CD4-positive, alpha-beta T cell treated with Interleukin-17A for 1 hour (primary cell): ENCODE measurements around the gene IRS2.
A peak's percentile ranks its signal among the peaks of the same experiment; 100 is the strongest.
"Not testable (repeated sequence)": the region's sequence is repeated elsewhere in the genome, so short reads cannot be mapped to it uniquely, and the experiment has no call there.

ENCODE experiments used
- DNase-seq: peaks from one replicate; pipeline ENCODE4 v3.0.0-alpha.2; 2020

Gene IRS2, protein sequence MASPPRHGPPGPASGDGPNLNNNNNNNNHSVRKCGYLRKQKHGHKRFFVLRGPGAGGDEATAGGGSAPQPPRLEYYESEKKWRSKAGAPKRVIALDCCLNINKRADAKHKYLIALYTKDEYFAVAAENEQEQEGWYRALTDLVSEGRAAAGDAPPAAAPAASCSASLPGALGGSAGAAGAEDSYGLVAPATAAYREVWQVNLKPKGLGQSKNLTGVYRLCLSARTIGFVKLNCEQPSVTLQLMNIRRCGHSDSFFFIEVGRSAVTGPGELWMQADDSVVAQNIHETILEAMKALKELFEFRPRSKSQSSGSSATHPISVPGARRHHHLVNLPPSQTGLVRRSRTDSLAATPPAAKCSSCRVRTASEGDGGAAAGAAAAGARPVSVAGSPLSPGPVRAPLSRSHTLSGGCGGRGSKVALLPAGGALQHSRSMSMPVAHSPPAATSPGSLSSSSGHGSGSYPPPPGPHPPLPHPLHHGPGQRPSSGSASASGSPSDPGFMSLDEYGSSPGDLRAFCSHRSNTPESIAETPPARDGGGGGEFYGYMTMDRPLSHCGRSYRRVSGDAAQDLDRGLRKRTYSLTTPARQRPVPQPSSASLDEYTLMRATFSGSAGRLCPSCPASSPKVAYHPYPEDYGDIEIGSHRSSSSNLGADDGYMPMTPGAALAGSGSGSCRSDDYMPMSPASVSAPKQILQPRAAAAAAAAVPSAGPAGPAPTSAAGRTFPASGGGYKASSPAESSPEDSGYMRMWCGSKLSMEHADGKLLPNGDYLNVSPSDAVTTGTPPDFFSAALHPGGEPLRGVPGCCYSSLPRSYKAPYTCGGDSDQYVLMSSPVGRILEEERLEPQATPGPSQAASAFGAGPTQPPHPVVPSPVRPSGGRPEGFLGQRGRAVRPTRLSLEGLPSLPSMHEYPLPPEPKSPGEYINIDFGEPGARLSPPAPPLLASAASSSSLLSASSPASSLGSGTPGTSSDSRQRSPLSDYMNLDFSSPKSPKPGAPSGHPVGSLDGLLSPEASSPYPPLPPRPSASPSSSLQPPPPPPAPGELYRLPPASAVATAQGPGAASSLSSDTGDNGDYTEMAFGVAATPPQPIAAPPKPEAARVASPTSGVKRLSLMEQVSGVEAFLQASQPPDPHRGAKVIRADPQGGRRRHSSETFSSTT (N-terminal part only)

DNA sequence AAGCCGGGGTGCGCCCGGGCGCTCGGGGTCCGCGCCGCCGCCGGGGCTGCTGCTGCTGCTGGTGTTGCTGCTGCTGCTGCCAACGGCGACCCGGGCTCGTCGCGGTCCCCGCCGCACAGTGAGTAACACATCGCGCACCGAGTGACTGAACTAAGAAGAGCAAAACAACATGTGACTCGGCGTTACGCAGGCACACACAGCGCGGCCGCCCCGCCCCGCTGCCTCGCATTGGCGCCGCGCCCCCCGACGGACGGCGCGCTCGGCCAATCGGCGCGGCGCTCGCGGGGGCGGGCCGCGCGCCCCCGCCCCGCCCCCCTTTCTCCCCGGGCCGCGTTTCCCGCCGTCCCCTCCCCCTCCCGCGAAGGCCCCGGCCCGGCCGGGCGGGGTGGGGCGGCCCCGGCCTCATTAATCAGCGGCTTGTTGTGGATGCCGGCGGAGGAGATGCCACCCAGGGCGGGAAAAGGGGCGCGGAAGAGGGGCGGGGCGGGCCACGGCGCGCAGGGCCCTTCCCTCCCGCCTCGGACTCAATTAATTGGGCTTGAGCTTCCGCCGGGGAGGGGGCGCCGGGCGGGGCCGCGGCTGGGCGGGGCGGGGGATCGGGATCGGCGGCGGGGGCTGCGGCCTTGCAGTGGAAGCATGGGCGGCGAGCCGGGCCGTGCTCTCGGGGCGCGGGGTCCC lies at the start of gene IRS2:
Gene IRS2 (minus strand): TSS at position 127 of the 678 bp plus-strand sequence. CDS start 530 bp downstream, outside the sequence.
- peak; percentile 94 for DNase-seq

DNA sequence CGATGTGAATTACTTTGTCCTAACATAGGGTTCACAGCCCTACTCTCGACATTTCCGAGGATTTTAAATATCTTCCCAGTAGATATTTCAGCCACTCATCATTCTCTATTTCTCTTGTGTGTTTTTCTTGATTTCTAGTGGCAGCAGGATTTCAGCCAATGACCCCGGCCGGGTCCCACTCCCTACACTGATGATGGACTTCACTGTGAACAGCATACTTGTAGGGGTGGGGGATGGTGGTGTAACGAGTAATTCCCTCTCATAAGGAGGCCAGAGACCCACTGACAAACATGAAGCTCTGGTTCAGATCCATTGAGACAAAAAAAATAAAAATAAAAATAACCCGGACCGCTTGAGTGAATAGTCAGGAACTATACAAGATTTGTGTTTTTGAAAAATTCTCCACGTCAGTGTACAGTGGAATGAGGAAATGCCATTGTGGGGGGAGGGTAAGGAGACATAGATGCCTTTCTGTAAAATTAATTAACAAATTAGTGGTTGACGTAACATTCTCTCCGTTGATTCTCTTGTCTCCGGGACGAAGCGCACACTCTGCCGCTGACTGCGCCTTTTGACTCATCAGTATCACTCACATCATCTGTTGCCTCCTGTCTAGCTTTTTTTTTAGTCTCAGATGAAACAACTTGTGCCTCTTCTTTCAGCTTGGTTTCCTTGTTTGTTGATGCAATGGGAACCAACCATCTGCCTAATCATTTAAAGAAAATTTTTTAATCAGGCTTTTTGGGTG lies 48.8 kb upstream of the IRS2 start:
- DNase-seq: no peak

DNA sequence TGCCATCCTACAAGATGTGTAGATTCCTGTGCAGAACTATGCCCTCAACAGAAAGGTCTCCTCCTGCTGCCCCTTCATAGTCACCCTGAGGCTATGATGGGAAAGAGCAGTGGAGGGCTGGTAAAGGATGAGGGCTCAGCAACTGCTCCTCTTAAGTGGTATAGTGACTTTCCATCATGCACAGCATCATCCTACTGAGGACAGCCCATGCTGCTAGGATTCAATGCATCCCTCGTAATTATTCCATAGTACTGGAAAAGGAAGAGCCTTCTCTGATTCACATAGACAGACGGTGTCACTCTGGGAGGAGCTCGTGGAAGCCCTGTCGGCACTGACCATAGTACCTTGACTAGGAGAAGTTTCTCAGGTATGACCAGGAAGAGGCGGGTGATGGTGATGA lies 47.6 kb upstream of the IRS2 start:
- no peak for DNase-seq

DNA sequence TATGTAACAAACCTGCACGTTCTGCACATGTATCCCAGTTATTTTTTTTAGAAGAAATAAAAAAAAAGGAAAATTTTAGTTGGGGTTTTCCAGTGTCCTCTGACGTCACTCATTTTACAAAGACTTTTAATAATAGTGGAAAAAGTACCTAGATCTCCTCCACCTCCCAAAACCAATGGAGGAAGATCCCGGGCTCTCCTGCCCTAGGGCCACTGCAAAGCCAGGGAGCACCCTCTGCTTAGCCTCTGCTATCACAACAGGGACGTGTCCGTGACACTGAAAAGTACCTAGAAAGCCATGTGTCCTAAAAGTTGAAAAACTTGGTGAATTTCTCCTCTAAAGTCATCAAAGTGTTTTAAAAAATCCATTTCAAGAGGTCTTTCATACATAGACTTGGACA lies 46.7 kb upstream of the IRS2 start:
- no peak for DNase-seq

DNA sequence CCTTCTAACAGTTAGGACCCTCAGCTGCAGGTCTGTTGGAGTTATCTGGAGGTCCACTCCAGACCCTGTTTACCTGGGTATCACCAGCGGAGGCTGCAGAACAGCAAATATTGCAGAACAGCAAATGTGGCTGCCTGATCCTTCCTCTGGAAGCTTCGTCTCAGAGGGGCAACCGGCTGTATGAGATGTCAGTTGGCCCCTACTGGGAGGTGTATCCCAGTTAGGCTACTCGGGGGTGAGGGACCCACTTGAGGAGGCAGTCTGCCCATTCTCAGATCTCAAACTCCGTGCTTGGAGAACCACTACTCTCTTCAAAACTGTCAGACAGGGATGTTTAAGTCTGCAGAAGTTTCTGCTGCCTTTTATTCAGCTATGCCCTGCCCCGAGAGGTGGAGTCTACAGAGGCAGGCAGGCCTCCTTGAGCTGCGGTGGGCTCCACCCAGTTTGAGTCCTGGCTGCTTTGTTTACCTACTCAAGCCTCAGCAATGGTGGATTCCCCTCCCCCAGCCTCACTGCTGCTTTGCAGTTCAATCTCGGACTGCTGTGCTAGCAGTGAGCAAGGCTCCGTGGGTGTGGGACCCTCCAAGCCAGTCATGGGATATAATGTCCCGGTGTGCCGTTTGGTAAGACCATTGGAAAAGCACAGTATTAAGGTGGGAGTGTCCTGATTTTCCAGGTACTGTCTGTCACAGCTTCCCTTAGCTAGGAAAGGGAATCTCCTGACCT lies 42.4 kb upstream of the IRS2 start:
- DNase-seq: not testable (repeated sequence)

DNA sequence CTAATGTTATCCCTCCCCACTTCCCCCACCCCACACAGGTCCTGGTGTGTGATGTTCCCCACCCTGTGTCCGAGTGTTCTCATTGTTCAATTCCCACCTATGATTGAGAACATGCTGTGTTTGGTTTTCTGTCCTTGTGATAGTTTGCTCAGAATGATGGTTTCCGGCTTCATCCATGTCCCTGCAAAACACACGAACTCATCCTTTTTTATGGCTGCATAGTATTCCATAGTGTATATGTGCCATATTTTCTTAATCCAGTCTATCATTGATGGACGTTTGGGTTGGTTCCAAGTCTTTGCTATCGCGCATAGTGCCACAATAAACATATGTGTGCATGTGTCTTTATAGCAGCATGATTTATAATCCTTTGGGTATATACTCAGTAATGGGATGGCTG lies 36.8 kb upstream of the IRS2 start:
- not testable (repeated sequence) for DNase-seq

DNA sequence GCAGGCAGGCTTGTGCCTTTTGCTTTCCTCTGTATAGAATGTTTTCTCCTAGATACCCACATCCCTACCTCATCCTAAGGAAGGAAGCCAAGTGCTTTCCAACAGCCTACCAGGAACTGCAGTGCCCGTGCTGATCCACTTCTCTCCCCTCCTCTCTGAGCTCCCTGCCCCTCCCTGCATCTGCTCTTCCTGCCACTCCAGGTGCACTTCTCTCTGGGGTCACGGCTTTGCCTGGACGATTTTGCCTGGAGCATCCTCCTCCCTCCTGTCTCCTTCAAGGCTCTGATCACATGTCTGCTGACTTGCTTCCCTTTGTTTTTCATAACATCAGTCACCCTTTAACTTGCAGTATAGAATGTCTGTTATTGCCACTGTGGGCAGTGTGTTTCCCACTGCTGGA lies 34.7 kb upstream of the IRS2 start:
- DNase-seq: no peak

DNA sequence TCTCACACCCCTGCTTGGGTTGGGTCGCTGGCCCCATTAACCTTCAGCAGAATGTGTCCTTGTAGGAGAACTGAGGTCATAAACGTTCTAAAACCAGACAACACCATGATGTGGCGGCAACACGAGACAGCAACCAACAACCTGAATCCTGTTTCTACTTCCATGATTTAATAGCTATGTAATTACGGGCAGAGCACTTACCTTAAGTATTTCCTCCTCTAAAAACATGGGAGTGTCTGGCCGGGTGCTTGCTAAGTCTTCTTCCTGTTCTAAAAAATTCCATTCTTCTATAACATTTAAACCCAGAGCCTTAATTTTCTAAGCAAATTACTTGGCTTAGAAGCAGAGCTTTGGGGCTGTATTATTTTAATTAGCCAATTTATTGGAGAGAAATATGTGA lies 33.5 kb upstream of the IRS2 start:
- no peak for DNase-seq

DNA sequence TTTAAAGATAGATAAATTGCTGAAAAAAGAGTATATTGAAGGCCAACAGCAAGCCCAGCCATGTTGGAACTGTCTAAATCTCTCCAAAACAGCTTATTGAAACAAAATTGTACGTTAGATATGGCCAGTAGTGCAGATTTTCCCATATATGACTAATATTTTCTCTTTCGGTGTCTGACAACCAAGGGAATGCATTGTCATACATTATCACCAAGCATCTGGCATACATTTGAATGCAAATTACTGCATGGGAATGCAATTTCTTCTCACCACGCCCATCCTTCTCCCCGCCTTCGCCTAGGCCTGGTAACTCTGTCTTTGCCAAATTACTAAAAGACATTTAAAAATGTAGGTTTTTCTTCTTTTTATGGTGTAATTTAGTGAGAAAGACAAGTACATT lies 32.5 kb upstream of the IRS2 start:
- DNase-seq: no peak

DNA sequence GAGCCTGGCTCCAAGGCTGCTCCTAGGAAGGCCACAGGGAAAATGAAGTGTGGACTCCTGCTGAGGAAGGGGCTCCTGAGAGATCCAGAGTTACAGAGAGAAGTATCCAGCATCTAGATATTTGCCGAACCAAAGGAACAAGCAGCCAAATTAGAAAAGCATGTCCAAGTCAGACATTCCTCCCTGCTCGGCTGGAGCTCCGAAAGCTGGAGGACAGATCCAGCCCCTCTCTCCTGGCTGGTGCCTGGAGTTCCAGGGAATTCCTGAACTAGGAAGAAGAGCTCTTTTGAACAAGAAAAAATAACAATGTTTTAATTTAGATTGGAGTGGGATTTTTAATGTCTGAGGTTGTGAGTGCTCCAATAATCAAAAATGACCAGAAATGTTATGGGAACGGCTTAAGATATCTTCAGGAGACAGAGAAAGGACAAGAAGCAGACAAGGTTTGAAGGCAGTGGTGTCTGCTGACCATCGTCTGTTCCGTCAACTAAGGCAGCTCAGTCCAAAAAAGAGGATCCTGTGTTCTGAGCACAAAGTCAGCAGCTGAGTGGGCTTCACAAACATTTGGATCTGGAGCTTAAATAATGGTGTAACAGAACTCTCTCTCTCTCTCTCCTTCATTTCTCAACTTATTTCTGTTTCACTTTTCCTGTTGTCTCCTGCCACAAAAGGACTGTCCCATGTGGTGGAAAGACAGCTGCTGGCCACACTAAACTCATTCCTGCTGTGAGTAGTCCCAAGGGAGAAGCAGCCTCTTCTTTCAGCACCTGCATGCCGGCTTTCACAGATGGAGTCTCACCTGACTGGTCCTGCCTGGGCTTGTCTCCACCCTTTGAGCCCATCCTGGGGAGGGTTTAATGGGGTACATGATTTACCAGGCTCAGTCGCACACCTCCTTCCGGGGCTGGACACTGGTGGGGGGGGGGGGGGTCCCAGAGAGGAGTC lies 31.5 kb upstream of the IRS2 start:
- no peak for DNase-seq

DNA sequence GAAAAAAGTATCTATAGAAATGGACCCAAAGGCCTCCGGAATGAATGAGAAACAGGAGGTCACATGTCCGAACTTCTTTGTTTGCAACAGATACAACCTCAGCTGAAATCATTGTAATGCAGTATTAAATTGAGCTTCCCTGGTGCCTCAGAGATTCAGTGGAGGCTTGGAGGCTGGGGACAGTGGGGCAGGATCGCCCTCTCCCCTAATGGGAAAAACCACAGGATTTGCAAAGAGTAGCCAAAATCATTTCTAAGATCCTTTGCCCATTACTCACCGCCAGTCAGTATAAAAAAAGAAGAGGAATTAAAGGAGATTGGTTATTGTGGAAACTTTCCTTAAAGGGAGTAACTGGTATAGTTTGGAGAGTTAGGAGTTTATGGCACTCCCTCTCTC lies 30.4 kb upstream of the IRS2 start:
- no peak for DNase-seq

DNA sequence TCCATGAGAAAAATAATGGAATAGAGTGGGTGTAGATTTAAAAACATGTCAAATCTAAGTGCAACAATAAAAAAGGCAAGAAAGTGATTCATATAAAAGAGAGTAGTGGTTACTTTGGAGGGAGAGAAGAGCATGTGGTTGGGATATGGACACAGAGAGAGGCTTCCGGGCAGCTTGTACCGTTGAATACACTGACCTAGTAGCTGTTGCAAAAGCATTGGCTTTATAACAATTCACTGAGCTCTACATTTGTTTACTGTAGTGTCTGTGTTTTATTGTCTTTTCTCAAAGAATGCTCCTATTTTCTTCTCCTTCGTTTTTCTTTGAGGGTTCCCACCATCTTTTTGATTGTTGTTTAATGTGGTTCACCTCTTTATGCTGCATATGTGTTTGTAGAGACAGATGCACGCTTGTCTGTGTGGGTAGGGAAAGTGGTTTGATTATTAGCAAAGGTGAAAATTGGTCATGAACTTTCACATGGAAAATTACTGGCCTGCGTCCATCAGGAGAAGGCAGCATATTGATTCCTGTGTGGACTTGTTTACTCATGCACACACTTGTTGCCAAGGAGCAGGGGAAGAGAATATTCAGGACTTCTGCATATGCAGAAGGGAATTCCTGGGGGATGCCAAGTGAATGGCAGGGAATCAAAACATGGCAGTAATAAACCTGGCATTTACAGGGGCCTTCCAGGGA lies 29.9 kb upstream of the IRS2 start:
- DNase-seq: no peak

DNA sequence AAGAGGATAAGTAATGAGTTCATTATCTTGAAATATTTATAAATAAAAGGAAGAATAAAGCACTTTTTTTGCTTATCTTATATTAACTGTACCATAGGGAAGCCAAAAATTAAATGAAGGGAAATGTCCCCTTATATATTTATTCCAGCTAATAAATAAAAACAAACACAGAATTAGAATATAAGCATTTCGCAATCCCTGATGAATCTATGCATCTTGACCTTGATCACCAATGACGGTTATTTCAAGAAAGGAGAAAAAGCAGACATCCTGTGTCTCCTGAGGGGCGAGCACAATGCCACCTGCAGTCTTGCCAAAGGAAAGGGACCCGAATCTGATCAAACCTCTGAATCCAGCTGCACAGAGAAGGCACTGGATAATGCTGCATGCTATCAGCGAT lies 29.3 kb upstream of the IRS2 start:
- DNase-seq: no peak

DNA sequence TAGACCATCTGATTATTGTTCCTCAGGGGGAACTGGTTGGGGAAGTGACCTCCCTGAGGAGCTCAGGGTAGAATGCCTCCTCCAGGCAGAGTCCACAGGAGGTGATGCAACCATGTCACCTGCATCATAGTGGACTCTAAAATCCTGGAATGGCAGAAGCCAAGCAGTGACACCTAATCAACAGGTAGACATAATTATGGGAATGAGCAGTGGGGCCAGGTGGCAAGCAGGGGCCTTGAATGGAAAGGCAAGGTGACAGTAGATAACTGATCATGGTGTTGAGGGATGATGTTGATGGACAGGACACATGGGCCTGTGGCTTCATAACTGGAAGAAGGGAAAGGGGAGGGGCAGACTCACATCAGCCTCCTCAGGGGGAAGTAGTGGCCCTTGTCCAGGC lies 27.3 kb upstream of the IRS2 start:
- no peak for DNase-seq

DNA sequence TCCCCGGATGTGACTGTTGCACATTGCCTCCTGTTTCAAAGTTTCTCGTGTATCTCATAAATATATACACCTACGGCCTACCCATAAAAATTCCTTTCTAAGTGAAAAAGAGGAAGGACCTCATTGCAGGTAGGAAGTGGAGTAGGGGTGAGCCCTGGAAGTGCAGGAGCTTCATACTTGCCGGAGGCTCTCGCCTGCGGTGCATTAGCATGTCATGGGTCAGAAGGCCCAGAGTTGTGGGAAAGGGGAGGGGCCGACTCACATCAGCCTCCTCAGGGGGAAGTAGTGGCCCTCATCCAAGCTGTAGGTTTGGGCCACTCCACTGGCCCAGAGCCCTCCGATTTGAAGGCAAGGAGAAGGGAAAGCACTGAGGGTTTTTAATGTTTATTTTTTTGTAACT lies 26.0 kb upstream of the IRS2 start:
- DNase-seq: no peak

DNA sequence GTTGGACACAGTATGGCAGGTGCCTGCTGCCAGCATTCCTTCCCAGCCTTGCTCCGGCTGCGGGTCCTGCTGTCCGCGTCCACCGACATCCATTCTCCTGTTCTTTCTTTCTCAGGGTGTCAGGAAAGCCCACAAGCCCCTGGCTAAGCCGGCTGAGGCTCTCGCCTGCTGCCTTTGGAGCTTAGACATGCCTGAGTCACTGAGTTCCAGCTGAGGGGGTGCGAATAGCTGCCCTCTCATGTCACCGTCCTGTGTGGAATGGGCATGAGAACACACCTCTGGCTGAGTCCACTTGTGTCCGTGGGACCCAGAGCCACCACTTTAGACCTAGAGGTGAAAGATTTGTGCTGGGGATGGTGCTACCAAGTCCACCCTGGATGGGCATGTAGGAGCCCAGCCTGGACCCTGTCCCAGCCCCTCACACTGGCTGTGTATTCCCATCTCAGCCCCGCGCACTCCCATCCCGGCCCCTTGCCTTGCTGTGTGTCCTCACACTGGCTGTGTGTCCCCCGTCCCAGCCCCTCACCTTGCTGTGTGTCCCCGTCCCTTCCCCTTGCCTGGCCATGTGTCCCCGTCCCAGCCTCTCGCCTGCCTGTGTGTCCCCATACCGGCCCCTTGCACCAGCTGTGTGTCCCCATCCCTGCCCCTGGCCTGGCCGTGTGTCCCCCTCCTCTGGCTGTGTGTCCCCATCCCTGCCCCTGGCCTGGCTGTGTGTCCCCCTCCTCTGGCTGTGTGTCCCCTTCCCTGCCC lies 24.6 kb upstream of the IRS2 start:
- DNase-seq: no peak

DNA sequence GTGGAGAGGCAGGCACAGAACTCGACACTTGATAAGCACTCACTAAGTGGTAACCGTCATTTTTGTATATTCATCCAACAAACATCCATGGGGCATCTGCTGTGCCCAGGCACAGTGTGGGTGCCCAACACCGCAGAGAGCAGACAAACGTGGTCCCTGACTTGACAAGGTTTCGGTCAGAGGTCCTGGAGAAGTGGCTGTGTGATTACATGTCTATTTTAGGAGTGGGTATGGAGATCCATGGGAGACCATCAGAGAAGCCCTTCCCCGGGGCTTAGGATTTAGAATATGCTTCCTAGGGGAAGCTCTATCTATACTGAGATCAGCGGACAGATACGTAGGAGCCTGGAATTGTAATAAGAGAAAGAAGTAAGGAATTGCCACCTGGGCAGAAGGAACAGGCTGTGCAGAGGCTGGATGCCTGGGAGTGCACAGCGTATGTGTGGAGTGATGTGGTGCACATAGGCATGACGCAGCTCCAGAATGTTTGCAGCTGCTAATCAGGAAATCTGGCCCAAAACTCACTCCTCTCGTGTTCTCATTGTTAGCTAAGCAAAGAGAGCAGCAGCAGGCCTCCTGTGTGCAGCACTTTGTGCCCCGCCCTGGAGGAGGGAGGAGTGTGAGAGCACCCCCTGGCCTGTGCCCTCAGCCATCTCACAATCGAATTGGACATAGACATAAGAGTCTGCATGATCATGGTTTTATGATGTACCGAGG lies 23.0 kb upstream of the IRS2 start:
- no peak for DNase-seq

DNA sequence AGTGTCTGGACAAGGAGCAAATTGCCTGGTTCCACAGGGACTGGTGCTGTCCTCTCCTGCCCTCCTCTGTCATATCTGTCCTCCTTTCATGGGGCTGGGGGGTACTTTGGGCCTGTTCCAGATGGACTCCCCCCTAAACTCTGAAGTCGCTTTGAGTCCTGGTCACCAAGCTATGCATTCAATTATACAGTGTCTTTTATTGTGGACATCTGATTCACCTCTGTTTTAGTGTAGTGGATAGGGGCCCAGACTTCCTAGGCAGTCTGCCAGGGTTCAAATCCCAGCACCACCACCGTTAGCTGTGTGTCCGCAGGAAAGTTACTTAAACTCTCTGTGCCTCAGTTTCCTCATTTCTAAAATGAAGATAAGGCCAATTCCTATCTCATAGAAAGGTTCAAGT lies 21.0 kb upstream of the IRS2 start:
- DNase-seq: no peak
